CD4-positive, alpha-beta T cell treated with Interleukin-4 for 4 hours (primary cell): ENCODE data around the gene WASHC2A.
"Not testable (repeated sequence)": the region's sequence is repeated elsewhere in the genome, so short reads cannot be mapped to it uniquely, and the experiment has no call there.

Experiments
- DNase-seq: peaks from one replicate; pipeline ENCODE4 v3.0.0-alpha.2; 2020

WASHC2A gene

DNA sequence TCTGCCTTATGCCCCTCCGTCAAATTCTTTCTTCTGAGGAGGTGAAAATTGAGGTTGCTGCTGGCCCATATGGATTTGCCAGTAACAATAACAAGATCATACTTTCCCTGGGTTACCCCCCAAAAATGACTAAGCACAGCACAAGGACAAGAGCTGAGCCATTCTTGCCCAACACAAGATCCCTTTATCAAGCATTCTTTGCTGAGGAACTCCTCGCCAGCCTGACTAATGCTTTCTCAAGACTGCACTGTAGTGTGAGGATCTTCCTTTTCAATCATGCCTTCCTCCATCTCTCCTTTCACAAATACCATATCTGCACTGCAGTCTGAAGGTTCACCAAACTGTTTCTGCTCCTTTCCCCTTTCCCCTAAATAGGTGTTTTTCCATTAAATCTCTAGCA, 92.1 kb downstream of the WASHC2A start:
- DNase-seq, result not testable (repeated sequence)

DNA sequence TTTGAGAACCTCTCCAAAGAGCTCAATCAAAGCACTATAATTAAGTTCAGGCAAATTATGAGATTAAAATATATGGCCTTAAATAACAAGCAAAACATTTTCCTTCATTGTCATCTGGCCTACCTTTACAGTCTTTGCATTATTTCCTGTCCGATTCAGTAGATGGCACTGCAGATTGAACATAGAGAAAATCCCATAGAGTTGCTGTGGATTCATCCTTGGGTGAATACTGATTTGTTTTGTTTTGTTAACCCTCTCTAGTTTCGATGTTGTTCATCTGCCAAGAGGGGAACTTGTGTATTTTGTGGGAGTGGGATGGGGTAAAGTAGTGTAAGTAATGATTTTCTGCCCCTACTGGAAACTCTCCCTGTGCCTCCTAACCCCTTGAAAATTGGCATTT, 97.3 kb downstream of the WASHC2A start:
- not testable (repeated sequence) for DNase-seq

DNA sequence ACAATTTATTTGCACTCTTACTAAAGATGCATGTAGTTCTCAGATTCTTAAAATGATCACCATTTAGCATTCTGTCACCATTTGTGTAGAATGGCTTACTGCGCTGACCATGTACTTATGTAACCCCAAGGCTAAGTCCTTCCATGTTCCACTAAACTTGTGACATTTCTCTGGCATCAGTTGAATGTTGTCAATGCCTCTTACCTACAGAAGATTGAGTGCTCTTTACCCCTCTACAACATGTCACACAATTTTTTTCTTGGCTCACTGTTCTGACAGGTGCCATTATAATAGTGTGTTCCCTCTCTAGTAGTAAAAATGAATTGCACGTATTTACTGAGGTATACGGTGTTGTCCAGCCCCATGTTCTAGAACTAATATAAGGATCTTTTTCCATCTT, 100.1 kb downstream of the WASHC2A start:
- not testable (repeated sequence) for DNase-seq

DNA sequence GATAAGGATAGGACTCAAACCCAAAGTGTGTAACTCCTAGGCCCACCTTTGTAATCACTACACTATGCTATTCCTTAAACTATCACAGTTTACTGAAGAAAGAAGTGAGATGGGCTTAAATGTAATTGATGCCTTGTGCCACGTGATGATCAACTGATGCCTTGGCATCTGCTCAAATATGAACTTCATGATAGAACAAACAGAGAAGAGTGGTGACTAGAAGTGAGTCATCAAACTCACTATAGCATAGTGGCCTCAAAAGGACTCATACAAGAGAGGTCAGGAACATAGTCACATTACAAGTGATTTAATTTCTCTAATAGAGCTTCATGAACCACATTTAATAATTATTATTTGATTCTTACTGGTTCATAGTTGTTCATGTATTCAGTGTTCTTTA, 101.8 kb downstream of the WASHC2A start:
- not testable (repeated sequence) for DNase-seq

DNA sequence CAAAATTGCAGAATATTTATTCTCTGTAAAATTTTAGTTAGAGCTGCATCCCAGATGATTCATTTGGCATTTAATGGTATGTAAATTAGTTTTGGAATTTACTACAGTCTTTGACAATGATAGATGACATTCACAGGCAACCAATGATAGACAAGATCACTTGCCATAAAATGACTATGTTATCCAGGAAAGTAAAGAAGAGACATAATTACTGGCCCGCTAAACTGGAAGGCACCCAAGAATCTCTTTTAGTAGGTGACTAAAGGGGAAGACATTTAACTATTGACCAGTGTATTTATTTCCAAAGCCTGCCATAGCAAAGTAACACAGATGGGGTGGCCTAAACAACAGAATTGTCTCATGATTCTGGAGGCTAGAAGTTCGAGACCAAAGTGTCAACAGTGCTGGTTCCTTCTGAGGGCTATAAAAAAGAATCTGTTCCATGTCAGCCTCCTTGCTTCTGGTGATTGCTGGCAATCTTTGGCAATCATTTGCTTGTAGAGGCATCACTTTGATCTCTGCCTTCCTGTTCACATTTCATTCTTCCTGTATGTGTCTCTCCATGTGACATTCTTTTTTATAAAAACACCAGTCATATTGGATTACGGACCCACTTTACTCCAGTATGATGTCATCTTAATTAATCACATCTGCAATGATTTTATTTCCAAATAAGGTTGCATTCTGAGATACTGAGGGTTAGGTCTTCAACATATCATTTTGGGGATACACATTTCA, 107.2 kb downstream of the WASHC2A start:
- DNase-seq, result not testable (repeated sequence)
